GM12878 (cell line): ENCODE data around the gene ARID3A.

ENCODE experiments used
- POLR2A ChIP-seq: IDR thresholded peaks from 2 replicates; pipeline ENCODE4 v1.6.1; 2011; ENCODE audit warnings: low read depth, mild to moderate bottlenecking, low read length
- POLR2AphosphoS5 ChIP-seq: IDR thresholded peaks from 2 replicates; pipeline ENCODE4 v1.6.1; 2011; ENCODE audit warnings: mild to moderate bottlenecking, low read length, inconsistent platforms

DNA sequence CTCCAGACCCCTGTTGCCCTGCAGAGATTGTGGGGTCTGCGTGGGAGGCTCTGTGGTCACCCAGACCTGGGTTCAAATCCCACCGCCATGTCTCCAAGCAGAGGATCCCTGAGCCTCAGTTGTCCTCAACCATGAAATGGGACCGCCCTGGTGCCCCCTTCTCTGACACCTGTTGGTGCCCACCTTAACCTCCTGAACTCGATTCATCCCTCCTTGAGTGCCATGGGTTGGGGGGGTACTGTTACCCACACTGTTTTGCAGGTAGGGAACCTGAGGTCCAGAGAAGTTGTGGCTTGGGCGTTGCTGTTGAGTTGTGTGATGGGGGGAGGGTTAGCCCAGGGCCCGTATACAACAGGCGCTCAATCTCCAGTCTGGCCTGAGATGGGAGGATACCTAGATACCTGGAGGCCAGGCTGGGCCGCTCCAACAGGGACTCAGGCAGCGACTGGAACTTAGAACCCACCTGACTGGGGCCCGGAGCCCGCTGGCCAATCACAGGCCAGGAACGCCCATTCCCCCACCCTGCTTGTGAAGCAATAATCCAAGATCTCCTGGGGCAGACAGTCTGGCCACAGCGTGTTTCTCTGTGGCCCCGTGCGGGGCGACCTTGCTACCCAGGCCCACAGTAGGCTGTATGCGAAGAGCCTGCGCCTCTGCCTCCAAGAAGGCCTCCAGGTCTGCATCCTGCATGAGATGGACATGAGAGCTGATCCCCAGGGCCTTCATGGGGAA, 2.8 kb downstream of the ARID3A start:
- no peak; the same call in 1 of the 2 replicates for TF ChIP-seq POLR2A
- no peak for TF ChIP-seq POLR2AphosphoS5
